Stomach (tissue), 4 donors: ENCODE data around the gene MRPL9.

Experiments used
- POLR2A ChIP-seq, 4 donors: fragments of 450-650 bp; IDR thresholded peaks; one replicate each; pipeline ENCODE4 v1.6.1; 2016; ENCODE audit warnings: antibody characterized with exemption in 4 of 4, control low read depth in 2 of 4, mild to moderate bottlenecking in 1 of 4, moderate library complexity in 1 of 4
- TF ChIP-seq, protein P1 (sequence below), 7 experiments: fragments of 450-650 bp in 4 of 7; fragments of 200-600 bp in 3 of 7; sonication (generic) in 3 of 7; IDR thresholded peaks; one replicate each; pipeline ENCODE4 v1.5.1; 2016 to 2019; ENCODE audit warnings: antibody characterized with exemption in 7 of 7, control low read depth in 2 of 7, mild to moderate bottlenecking in 1 of 7

DNA sequence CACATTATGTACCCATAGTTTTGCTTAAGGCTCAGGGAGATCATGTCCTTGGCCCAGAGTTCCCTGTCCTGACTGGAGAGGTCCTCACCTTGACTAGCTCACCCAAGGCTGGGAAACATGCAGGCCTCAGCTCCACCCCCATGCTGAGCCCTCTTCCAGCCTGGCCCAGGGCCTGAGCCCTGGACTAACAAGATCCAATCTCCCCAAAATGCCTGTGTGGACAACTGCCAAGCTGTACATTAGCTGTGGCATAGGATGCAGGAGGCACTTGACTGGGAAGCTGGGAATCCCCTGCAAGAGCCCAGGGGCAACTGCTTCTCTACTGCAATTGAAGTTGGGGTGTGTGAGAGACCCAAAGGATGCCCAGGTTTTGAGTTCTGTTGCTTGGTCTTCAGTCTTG is 39.9 kb upstream of the MRPL9 start:
- TF ChIP-seq, protein P1, sequence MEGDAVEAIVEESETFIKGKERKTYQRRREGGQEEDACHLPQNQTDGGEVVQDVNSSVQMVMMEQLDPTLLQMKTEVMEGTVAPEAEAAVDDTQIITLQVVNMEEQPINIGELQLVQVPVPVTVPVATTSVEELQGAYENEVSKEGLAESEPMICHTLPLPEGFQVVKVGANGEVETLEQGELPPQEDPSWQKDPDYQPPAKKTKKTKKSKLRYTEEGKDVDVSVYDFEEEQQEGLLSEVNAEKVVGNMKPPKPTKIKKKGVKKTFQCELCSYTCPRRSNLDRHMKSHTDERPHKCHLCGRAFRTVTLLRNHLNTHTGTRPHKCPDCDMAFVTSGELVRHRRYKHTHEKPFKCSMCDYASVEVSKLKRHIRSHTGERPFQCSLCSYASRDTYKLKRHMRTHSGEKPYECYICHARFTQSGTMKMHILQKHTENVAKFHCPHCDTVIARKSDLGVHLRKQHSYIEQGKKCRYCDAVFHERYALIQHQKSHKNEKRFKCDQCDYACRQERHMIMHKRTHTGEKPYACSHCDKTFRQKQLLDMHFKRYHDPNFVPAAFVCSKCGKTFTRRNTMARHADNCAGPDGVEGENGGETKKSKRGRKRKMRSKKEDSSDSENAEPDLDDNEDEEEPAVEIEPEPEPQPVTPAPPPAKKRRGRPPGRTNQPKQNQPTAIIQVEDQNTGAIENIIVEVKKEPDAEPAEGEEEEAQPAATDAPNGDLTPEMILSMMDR (IDR thresholded peaks at IDR 0.05), result no peak
- TF ChIP-seq POLR2A (IDR thresholded peaks at IDR 0.05), result no peak
